Activated CD8-positive, alpha-beta memory T cell treated with anti-CD3 and anti-CD28 coated beads, Interleukin-2, amount 50 U/mL, for 1 hour (primary cell): ENCODE measurements around the gene RABGEF1.
"Not testable (repeated sequence)": the region's sequence is repeated elsewhere in the genome, so short reads cannot be mapped to it uniquely, and the experiment has no call there.

Source experiments
- DNase-seq: peaks from one replicate; pipeline ENCODE4 v3.0.0-alpha.2; 2020; ENCODE audit errors: extremely low read depth

RABGEF1 gene

GRCh38 chr7:66765322-66766025 lies 24.9 kb downstream of the RABGEF1 start:
- not testable (repeated sequence) for DNase-seq

- DNase-seq, result no peak
Observed at GRCh38 chr7:66766041-66766440, 25.5 kb downstream of the RABGEF1 start.

- DNase-seq, result not testable (repeated sequence)
Observed at GRCh38 chr7:66767486-66767885, 27.0 kb downstream of the RABGEF1 start.

- no peak for DNase-seq
Observed at GRCh38 chr7:66768865-66769832, 28.6 kb downstream of the RABGEF1 start.

- DNase-seq, result no peak
Observed at GRCh38 chr7:66769833-66770512, 29.4 kb downstream of the RABGEF1 start.

- no peak for DNase-seq
Observed at GRCh38 chr7:66771795-66772194, 31.3 kb downstream of the RABGEF1 start.

- not testable (repeated sequence) for DNase-seq
Observed at GRCh38 chr7:66773744-66774143, 33.2 kb downstream of the RABGEF1 start.

- not testable (repeated sequence) for DNase-seq
Observed at GRCh38 chr7:66776383-66776782, 35.9 kb downstream of the RABGEF1 start.

- DNase-seq, result no peak
Observed at GRCh38 chr7:66776800-66777442, 36.4 kb downstream of the RABGEF1 start.

GRCh38 chr7:66778201-66778600 lies 37.7 kb downstream of the RABGEF1 start:
- no peak for DNase-seq

GRCh38 chr7:66779669-66780409 lies 39.3 kb downstream of the RABGEF1 start:
- DNase-seq, result no peak

- DNase-seq, result no peak
Observed at GRCh38 chr7:66781408-66782090, 41.0 kb downstream of the RABGEF1 start.

GRCh38 chr7:66782875-66783274 lies 42.3 kb downstream of the RABGEF1 start:
- DNase-seq, result not testable (repeated sequence)

- not testable (repeated sequence) for DNase-seq
Observed at GRCh38 chr7:66783887-66784595, 43.5 kb downstream of the RABGEF1 start.

- no peak for DNase-seq
Observed at GRCh38 chr7:66790196-66790595, 49.7 kb downstream of the RABGEF1 start.

GRCh38 chr7:66790725-66791124 lies 50.2 kb downstream of the RABGEF1 start:
- no peak for DNase-seq

- DNase-seq, result no peak
Observed at GRCh38 chr7:66800591-66800990, 60.1 kb downstream of the RABGEF1 start.

GRCh38 chr7:66804001-66804400 lies 63.5 kb downstream of the RABGEF1 start:
- no peak for DNase-seq

- no peak for DNase-seq
Observed at GRCh38 chr7:66807736-66808135, 67.2 kb downstream of the RABGEF1 start.

- DNase-seq, result no peak
Observed at GRCh38 chr7:66810716-66811115, 70.2 kb downstream of the RABGEF1 start.
